Breast epithelium (tissue), 3 donors: ENCODE data around the gene HOXB4.

ENCODE experiments used
- POLR2A ChIP-seq: fragments of 450-650 bp; IDR thresholded peaks from one replicate; pipeline ENCODE4 v1.6.1; 2016; ENCODE audit warnings: antibody characterized with exemption, mild to moderate bottlenecking, moderate library complexity
- POLR2AphosphoS5 ChIP-seq, 3 donors: sonication (generic); formaldehyde crosslinking; IDR thresholded peaks; one replicate each; pipeline ENCODE4 v1.6.1; 2017; ENCODE audit warnings: antibody characterized with exemption in 3 of 3
- TF ChIP-seq, protein P1 (sequence below), 3 donors: fragments of 450-650 bp; IDR thresholded peaks; one replicate each; pipeline ENCODE4 v1.5.1; 2016 to 2017; ENCODE audit warnings: antibody characterized with exemption in 3 of 3, mild to moderate bottlenecking in 3 of 3, moderate library complexity in 3 of 3

DNA sequence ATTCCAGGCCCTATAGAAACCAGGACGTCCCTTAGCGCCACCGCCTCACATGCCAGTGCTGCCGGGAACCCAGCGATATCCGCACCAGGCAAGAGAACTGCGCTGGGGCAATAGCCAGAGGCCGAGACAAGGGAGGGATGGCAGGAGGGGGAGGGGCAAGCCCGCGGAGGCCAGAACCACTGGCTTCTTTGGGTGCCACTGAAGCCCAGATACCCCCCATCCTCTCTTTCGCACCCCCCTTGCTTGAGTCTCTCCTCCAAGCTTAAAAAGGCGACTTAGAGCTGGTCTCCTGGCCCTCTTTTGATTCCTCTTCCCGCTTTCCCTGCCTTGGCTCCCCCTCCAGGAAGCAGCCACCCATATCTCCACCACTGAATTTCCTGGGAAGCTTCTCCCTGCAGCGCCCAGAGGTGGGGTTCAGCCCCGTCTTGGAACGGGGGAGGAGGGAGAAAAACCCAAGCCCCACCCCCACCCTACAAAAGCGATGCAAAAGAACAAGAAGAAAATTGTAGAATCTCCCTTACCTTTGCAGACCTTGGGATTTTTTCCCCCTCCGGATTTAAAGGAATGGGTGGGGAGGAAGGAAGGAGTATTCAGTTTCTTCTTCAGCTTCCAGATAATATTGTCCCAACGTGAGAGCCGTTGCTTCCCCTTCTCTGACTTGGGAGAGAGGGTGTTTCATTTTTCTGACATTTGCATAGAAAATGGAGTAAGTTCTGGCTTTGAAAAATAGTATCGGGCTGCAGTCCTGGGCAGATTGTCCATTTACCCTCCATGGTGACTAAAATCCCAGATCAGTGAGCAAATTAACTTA is 26.0 kb upstream of the HOXB4 start:
- TF ChIP-seq POLR2A (no peak), POLR2AphosphoS5 (IDR thresholded peaks at IDR 0.05) (no peak)
- TF ChIP-seq, protein P1, sequence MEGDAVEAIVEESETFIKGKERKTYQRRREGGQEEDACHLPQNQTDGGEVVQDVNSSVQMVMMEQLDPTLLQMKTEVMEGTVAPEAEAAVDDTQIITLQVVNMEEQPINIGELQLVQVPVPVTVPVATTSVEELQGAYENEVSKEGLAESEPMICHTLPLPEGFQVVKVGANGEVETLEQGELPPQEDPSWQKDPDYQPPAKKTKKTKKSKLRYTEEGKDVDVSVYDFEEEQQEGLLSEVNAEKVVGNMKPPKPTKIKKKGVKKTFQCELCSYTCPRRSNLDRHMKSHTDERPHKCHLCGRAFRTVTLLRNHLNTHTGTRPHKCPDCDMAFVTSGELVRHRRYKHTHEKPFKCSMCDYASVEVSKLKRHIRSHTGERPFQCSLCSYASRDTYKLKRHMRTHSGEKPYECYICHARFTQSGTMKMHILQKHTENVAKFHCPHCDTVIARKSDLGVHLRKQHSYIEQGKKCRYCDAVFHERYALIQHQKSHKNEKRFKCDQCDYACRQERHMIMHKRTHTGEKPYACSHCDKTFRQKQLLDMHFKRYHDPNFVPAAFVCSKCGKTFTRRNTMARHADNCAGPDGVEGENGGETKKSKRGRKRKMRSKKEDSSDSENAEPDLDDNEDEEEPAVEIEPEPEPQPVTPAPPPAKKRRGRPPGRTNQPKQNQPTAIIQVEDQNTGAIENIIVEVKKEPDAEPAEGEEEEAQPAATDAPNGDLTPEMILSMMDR (IDR thresholded peaks at IDR 0.05), result no peak
